GM19455 (cell line): ENCODE results near the gene CBLB.

ENCODE experiments used
- ATAC-seq: cut with Tn5 transposase; IDR thresholded peaks from one replicate; pipeline ENCODE4 v1.9.1; 2021; ENCODE audit not compliant: unreplicated experiment

The CBLB gene

DNA sequence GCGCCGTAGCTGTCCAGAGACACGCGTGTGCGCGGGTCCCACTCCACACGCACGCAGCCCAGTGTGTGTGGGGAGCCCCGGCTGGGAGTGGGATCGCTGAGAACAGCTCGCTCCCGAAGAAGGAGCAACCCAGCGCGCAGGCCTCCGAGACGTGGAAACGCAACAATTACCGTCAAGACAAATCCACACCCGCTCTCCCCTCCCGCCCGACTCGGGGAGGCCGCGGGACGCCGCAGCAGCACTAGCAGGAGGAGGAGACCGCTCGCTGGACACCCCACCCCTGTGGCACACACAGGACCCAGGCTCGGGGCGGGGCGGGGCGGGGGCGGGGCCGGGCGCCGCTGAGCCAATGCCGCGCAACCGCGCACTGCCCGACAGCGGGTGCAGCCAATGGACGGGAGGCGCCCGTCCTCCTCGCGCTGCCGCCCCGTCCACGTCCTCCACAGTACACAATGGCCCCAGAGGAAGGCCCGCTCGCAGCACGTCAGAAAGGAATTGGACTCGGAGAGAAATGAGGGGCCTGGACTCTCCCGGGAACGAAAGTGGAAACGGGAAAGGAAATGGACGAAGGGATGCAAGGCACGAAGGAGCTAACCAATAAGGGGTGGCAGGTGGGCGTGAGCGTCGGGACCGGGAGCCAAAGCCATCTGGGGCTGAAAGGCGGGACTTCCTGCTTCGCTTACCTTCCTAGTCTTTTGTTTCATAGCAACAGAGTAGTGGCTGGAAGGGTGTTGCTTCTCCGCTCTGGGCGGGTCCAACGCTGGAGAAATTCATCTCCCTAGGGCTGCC, at the start of gene CBLB:
CBLB (minus strand) TSS at position 271 of the 789 bp plus-strand sequence. CDS start 1,435 bp downstream, outside the sequence.
- ATAC-seq: peak; percentile 88

- ATAC-seq: no peak
These were observed 48.0 kb upstream of the CBLB start for GRCh38 chr3:105916767-105917166.

GRCh38 chr3:105915524-105915923, 46.7 kb upstream of the CBLB start:
- no peak for ATAC-seq

DNA sequence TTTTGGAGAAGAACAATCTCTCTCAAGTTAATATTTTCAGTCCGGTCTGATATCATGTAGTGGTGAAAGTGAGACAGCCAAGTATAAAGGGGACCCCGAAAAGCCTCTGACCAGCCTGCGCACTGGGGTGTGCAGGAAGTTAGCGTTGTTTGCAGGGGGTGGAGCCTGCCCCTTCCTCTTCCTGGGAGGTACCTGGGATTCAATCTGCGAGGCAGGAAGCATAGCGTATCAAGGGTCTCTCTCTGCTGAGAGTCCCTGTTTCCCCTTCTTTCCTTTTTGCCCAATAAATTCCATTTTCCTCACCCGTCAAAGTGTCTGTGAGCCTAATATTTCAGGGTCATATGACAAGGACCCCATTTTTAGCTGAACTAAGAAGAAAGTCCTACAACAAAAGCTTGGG, 44.8 kb upstream of the CBLB start:
- ATAC-seq: no peak

- no peak for ATAC-seq
These were observed 44.1 kb upstream of the CBLB start for GRCh38 chr3:105912891-105913290.

DNA sequence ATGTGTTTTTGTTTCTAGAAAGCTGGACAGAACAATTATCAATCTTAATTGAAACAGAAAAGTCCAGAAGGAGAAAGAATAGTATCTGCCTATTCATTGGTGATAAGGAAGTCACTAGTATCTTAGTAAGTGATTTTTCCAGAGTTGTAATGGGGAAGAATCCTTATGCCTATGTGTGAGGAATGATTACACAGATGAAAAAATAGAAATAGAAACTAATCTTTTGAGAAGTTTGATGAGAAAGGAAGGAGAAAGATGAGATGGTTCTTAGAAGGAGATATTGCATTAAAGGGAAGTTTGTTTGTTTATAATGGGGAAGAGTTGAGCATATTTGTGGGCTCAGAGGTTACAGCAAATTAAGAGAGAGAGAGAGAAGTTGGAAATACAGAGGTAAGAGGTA, 42.7 kb upstream of the CBLB start:
- no peak for ATAC-seq

DNA sequence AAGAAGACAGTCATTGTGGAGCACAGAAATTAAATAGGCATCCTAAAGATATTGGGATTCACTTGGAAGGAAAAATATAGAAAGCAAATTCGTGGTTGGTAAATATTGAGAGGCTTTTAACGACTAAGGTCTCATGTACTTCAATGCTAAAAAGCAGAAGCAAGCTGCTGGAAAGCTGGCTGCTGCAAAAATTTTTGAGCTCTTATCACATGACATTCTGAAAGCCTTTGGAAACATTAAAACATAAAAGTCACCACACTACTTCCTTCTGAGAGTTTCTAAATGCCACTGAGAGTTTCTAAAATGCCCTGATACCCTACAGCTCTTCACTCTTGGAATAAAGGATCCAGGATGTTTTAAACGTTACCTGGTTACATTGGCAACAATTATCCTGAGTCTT, 39.0 kb upstream of the CBLB start:
- ATAC-seq: no peak

GRCh38 chr3:105906836-105907235, 38.0 kb upstream of the CBLB start:
- ATAC-seq: no peak

DNA sequence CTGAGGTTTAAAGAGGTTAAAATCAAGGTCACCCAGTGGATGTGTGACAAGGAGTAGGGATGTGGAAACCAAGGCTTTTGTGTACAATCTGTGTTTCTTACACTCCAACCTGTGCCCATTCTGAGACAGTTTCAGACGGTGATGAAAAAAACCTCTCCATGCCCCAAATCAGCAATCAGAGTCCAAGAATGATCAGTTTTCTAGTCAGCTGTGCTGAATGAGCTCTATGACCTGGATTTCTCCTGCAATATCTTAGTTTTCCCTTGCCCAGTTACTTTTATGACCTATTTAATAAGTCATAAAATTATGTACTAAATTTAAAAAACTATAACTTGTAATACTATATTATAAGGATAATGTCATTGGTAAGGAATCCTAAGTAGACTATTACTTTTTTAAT, 37.5 kb upstream of the CBLB start:
- no peak for ATAC-seq

DNA sequence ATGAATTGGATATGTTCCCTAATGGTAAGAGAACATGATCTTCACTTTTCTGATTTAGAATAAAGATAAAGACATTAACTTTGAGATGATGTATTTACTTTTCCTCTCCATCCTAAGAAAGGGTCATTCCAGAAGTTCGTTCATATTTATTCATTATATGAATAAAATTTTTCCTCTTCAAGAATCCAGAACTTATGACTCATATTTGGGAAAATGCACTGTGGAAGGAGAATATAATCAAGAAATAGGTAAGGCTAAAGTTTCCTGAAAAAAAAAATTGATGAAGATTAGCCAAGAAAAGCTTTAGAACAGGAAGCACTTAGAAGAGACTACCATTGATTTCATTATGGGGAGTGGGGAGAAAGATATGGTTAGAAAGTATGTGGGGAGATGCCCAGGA, 36.5 kb upstream of the CBLB start:
- ATAC-seq: no peak

DNA sequence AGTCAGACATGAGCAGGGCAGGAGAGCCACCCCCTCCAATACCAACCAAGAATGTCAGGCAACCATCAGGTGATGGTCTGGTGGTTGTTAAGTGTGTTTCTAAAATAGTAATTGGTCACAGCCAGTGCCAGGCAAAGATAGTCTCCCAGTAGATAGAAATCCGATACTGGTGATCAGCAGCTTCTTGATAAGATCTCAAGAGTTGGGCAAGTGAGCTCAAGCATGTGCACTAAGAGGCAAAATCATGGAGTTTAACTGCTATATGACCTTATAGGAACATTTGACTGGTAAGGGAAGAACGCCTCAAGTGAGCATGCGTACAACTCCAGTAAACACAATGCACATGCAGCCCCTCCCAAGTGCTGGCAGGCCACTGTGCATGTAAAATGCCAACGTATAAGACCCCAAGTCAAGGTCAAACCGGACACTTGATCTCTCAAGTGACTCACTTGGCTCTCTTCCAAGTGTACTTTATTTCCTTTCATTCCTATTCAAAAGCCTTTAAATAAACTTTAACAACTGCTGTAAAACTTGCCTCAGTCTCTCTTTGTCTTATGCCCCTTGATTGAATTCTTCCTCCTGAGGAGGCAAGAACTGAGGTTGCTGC, 36.0 kb upstream of the CBLB start:
- no peak for ATAC-seq

DNA sequence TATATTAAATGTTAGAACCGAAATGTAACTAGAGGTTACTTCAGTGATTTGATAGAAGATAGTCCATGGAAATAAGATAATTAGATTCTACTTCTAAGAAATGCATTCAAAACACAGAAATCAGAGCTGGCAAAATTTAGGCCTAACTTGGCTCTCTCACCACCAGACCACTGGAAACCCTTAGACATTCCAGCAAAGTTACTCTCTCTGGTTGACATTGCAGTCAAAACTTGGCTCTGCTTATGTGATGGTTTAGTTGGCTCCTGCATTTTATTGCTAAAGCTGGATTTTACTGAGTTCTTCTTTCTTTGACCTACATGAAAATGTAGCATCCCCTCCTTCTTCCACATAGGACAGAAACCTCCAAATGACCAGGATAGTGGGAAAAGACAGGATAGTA, 35.4 kb upstream of the CBLB start:
- no peak for ATAC-seq

DNA sequence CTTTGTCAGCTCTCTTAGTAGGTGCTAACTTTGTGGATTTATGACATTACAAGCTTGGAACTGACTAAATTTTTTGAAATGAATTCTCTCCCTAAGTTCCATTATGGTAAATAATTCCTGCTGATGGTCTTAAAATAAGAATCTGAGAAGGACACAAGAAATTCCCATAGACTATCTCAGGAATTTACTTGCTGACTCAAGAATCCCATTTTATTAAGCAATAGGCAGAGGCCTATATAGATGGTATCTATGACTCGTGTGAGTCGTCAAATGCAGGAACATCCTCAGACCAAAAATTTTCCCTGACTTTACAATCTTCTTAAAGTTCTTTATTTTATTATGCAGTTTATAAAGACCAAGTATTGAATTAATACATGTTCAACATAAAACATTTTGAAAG, 30.7 kb upstream of the CBLB start:
- no peak for ATAC-seq

DNA sequence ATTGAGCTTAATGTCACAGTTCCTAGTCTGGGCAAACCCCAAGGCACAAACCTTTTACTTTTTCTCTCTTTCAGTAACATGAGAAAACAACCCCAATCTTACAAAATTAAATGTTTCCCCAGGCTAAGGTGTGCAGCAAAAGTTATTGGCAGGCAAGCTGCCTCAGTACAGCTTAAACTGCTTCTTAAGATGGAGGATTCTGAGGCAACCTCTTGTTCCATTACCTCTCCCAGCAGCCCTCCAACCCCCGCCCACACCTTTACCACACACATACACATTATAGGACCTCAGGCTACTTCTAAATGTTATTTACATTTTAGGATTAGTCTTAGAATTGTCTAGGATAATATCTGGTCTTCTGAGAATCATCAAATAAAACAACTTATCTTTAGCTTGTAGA, 22.3 kb upstream of the CBLB start:
- ATAC-seq: no peak

DNA sequence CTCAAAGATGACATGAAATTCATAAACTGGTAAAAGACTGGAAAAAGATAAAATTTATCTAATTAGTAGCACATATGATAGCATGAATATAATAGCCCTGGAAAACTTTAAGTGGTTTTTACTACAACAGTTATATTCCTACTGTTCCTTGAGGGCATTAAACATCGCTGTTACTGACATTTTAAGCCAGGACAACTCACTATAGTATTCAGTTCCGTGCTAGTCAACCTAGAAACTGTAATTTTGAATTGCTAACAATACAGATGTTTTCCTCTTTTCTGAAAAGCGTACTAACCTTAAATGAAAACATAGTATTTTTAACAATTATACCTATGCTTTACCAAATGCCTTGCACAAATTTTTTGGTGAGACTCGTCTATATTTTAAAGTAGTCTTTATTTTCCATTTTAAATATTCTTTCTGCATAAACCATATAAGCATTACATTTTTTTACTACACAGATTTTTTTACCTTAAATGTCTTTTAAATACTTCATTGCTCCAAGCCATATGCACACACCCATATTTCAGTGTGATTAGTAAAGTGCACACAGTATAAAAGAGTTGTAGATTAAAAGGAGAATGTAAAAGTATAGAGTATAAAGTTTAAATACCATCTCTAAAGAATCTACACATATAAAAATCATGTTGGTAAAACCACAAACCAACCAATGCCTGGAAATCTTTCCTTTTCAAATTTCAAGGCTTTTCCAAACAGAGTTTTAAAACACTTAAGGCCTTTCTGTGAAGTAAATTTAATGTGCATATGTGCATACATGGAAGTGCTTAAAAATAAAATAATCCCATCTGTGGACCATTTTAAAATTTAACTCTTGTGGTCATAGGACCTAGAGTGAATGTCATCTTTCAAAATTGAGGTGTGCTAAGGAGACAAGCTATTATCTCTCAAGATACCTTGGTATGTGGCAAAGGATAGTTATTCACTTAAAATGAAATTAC, 20.1 kb upstream of the CBLB start:
- no peak for ATAC-seq

DNA sequence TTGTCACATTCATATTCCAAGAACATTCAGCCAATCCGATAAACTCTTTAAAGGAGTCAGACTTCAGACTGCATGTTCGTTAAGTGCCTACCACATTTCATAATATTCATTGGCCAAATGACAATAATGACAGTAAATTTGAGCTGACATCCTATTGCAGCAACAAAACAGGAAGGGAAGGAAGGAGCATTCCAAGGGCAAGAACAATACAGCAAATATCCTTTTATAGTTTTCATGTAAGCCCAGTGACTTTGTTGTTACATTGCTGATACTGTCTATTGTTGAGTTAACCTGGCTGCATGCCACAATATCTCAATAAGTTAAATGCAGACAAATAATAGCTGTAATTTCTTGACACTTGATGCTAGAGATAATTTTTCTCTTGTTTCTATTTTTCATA, 16.4 kb upstream of the CBLB start:
- ATAC-seq: no peak

- ATAC-seq: no peak
These were observed 15.1 kb upstream of the CBLB start for GRCh38 chr3:105883798-105884377.

DNA sequence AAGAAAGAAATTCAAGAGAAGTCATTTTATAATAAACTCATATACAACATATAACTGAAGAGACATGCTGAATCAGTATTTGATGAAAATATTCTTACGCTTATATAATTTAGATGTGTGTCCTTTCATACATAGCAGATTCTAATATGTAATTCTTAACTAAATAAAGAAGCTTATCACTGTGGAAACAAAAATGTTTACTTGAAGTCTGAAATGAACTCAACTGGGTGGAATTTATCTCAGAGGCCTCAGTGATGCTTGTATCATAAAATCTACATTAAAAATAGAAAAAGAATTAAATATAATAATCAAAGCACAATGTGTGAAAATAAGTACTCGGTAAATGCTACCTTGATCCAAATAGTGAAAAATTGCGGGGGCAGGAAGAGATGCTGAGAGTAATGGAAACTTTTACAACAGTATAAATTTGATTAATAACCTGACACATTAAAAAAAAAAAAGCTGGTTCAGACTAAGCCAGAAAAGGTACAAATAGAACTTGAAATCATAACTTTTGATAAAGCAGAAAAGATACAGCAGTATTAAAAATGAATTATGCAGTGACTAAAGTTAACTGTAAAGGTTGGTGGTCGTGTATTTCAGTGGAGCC, 12.0 kb upstream of the CBLB start:
- no peak for ATAC-seq

DNA sequence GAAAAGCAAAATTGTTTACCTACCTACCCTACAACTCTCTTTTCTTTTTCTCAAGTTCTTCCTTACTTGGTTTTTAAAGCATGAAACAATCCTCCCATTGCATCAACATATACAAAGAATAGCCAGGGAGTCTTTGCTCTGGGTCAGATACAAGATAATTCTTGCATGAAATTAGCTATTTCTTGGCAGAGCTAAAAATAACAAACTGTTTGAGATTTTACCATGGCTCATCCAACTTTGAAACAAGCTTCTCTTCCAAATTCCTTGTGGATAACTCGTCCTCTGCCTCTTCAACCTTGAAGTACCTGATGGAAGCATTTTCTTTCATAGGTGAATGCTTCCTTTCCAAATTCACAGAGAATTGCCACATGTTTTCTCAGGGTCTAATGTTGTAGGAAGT, 9.2 kb upstream of the CBLB start:
- no peak for ATAC-seq

DNA sequence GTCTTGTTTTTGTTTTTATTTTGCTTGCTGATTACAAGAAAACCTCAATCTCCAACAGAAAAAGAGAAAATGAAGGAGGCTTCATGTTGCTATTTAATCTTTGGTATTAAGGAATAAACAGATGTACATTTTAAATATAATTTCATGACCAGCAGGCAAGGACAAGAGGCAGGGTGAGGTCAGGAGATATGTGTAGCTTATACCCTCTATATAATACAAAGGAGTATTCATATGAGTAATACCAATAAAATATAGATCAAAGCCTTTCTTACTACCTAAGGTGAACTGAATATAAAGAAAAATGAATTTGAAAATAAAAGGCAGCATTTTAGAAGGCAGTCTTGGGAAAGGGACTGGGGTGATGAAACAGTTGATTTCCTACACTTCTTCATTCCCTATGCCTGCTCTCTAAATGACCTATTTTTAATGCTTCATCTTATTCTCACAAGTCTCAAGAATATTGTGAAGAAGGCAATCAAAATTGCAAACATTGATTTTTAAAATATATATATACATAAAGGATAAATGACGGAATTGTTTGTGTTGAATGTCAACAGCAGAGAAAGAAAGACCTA, 8.6 kb upstream of the CBLB start:
- ATAC-seq: no peak
